KOPT-K1 (cell line): ENCODE results near the gene ASAH2.

Source experiments
- H3K27ac ChIP-seq: fragments of 200-600 bp; sonication (generic); 2 replicates; pipeline ENCODE4 v1.5.1; 2016; ENCODE audit warnings: antibody characterized with exemption, mild to moderate bottlenecking, low read depth, low read length; ENCODE audit not compliant: poor library complexity, severe bottlenecking
- H3K36me3 ChIP-seq: fragments of 200-600 bp; sonication (generic); 2 replicates; pipeline ENCODE4 v1.5.1; 2017; ENCODE audit warnings: antibody characterized with exemption, mild to moderate bottlenecking, low read length, moderate library complexity; ENCODE audit not compliant: insufficient read depth
- H3K9me3 ChIP-seq: fragments of 200-600 bp; sonication (generic); 2 replicates; pipeline ENCODE4 v1.5.1; 2017; ENCODE audit warnings: antibody characterized with exemption, low read length, mild to moderate bottlenecking; ENCODE audit not compliant: insufficient read depth, poor library complexity, severe bottlenecking

ASAH2 gene

GRCh38 chr10:50251394-50251793 lies at the start of gene ASAH2:
ASAH2 (minus strand) TSS chr10:50251516; CDS start chr10:50248610, 2,906 bp downstream.
- Histone ChIP-seq H3K9me3 (no peaks in the 10 kb centered on the region), H3K36me3 (no peaks in the 10 kb centered on the region)

DNA sequence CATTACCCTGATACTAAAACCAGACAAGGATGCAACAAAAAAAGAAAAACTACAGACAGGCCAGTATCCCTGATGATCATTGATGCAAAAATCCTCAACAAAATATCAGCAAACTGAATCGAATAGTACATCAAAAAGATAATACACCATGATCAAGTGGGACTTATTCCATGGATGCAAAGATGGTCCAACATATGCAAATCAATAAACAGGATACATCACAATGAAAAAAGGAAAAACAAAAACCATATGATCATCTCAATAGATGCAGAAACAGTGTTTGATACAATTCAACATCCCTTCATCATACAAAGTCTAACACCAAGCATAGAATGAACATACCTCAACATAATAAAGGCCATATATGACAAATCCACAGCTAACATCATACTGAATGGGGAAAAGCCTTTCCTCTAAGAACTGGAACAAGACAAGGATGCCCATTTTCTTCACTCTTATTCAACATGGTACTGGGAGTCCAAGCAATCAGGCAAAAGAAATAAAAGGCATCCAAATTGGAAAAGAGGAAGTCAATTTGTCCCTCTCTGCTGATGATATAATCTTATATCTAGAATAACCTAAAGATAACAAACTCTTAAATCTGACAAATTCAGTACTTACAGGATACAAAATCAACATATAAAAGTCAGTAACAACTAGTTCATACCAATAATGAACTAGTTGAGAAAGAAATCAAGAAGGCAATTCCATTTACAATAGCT lies 48.8 kb upstream of the ASAH2 start:
- H3K36me3 ChIP-seq = no peaks in the 10 kb centered on the region
- H3K27ac ChIP-seq = no peak overlapping the region
- H3K9me3 ChIP-seq = peaks cover 4% of the 10 kb centered on the region

More at GRCh38 chr10:50251394-50251793, at the start of gene ASAH2:
- H3K27ac ChIP-seq = no peak within 1 kb of the TSS

- Histone ChIP-seq H3K36me3 (no peaks in the 10 kb centered on the region), H3K9me3 (peaks cover 4% of the 10 kb centered on the region), H3K27ac (no peak overlapping the region)
Measured at GRCh38 chr10:50295367-50295766, 44.1 kb upstream of the ASAH2 start.

- peaks cover 4% of the 10 kb centered on the region for H3K9me3 ChIP-seq
Measured at GRCh38 chr10:50294582-50294981, 43.3 kb upstream of the ASAH2 start.

GRCh38 chr10:50293513-50294313 lies 42.4 kb upstream of the ASAH2 start:
- Histone ChIP-seq H3K27ac (no peak overlapping the region), H3K36me3 (no peaks in the 10 kb centered on the region), H3K9me3 (peaks cover 4% of the 10 kb centered on the region)

More at GRCh38 chr10:50294582-50294981, 43.3 kb upstream of the ASAH2 start:
- Histone ChIP-seq H3K27ac (no peak overlapping the region), H3K36me3 (no peaks in the 10 kb centered on the region)

DNA sequence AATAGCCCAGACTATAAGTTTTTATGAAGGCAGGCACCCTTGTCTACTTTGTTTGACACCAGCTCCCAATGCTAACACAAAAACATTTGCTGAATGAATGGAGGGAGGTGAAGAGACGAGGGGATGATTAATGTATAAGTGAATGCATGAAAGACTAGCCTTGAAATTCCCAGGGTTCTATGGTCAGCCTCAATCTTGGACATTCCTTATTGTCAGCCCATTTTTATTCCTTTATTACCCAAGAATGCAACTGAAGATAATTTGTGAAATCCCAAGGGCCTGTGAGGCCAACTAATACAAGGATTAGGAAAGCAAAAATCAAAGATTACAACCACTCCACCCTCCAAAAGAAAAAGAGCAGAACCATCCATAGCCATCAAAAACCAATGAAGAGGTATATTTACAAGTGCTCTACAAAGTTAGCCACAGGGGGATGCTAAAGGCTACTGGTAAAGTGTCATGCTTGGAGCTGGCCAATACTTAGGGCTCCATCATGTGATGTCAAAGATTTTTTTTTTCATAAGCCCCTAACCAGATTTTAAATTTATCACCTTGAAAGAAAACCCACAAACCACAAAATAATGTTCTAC lies 40.0 kb upstream of the ASAH2 start:
- Histone ChIP-seq H3K36me3 (no peaks in the 10 kb centered on the region), H3K27ac (no peak overlapping the region), H3K9me3 (no peaks in the 10 kb centered on the region)

GRCh38 chr10:50289196-50289595 lies 37.9 kb upstream of the ASAH2 start:
- H3K36me3 ChIP-seq = no peaks in the 10 kb centered on the region
- H3K9me3 ChIP-seq = no peaks in the 10 kb centered on the region
- H3K27ac ChIP-seq = no peak overlapping the region

GRCh38 chr10:50286996-50287803 lies 35.9 kb upstream of the ASAH2 start:
- no peaks in the 10 kb centered on the region for H3K36me3 ChIP-seq
- no peaks in the 10 kb centered on the region for H3K9me3 ChIP-seq
- H3K27ac ChIP-seq = no peak overlapping the region

DNA sequence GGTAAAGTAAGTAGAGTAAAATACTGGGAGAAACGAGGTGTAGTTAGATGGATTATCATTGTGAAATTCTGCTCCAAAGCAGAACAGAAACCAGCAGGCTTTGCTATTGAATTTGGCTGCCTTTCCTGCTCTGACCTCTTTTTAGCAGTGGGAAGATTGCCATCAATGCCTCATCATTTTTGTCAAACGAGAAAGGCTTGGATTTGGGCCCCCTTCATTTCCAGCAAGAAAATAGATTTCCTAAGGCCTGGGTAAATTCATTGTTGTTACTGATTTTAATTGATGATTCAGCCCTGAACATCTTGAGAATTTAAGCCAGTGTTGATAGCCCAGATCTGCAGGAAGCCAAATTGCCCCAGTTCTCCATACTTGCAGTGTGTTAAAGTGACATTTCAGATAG lies 35.2 kb upstream of the ASAH2 start:
- no peaks in the 10 kb centered on the region for H3K9me3 ChIP-seq
- no peak overlapping the region for H3K27ac ChIP-seq
- H3K36me3 ChIP-seq = no peaks in the 10 kb centered on the region

DNA sequence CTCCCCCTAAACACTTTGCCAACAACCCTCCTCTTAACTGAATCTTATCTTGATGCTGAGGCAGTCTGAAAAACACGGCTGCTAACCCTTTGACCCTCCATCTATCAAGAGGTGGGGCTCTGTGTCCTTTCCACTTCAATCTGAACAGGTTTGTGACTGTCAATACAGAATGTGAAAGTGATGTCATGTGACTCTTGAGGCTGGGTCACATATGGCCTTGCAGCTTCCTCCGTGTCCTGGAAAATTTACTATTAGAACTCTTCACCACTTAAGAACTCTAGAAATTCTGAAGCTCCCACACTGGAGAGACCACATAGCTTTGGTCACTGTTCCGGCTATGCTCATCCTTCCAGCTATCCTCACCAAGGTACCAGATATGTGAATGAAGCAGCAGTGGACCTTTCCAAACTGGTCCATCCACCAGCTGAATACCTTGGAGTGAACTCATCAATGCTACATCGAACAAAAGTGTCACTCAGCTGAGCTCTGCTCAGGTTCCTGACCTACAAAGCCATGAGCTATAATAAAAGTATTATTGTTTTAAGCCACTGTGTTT lies 30.7 kb upstream of the ASAH2 start:
- no peak overlapping the region for H3K27ac ChIP-seq
- H3K36me3 ChIP-seq = no peaks in the 10 kb centered on the region
- no peaks in the 10 kb centered on the region for H3K9me3 ChIP-seq

GRCh38 chr10:50281210-50281966 lies 30.1 kb upstream of the ASAH2 start:
- no peaks in the 10 kb centered on the region for H3K36me3 ChIP-seq
- H3K9me3 ChIP-seq = no peaks in the 10 kb centered on the region
- H3K27ac ChIP-seq = no peak overlapping the region

DNA sequence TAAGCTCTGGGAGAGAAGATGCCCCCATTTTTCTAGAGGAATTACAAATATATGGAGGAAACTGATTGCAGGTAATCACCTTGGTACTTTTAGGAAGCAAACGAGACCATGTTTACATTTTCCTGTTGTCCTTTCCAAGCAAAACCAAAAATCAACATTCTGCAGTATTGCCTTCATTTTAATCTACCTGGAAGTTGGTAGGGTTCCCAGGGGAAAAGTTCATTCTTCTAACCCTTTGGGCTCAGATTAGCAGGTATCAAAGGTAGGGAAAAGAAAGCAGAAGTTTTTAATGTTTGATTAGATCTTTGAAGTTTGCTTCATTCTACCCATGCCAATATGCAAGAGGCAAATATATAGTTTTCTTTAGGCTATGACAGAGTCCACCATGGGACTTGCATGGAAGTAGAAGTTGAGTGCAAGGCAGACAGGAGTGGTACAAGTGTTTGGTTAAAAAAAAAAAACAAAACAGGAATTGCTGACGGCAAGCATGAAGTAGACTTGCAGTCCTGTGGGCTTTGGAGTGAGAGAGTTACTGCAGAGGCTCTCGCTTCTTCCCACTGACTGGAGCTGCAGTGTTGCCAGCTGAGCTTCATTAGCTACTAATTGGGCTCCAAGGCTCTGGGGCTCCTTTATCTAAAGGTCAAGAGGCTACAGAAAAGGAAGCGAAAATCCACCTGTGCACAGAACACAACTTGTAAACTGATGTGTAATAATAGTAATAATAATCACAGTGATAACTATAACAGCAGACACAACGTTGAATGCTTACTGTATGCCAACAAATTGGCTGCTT lies 28.9 kb upstream of the ASAH2 start:
- H3K36me3 ChIP-seq = no peaks in the 10 kb centered on the region
- H3K27ac ChIP-seq = no peak overlapping the region
- H3K9me3 ChIP-seq = no peaks in the 10 kb centered on the region

GRCh38 chr10:50279489-50279888 lies 28.2 kb upstream of the ASAH2 start:
- no peak overlapping the region for H3K27ac ChIP-seq
- H3K9me3 ChIP-seq = no peaks in the 10 kb centered on the region
- H3K36me3 ChIP-seq = no peaks in the 10 kb centered on the region
